ENCODE measurements around the gene GJD3.

GJD3 gene

GRCh38 chr17:40341808-40342503 lies 22.6 kb downstream of the GJD3 start:
- Mint-ChIP-seq H3K4me3 (peak overlapping the region; percentile 71), H3K27ac (peak overlapping the region; percentile 88), H3K9me3 (no peaks in the 10 kb centered on the region), H3K4me1 (peaks cover 93% of the 10 kb centered on the region), H3K36me3 (peaks cover 92% of the 10 kb centered on the region)
- DNase-seq (ENCODE audit: low spot score in 2 of 2) (no peak), ATAC-seq (no peak)

GRCh38 chr17:40340880-40341807 lies 23.4 kb downstream of the GJD3 start:
- Mint-ChIP-seq H3K9me3 (no peaks in the 10 kb centered on the region), H3K4me1 (peaks cover 88% of the 10 kb centered on the region), H3K36me3 (peaks cover 92% of the 10 kb centered on the region), H3K27ac (peak overlapping the region; percentile 70), H3K4me3 (peak overlapping the region; percentile 71)
- ATAC-seq (peak; percentile 96), DNase-seq (ENCODE audit: low spot score in 2 of 2) (peak; percentile 72 to 90)

- Mint-ChIP-seq H3K27ac (peak overlapping the region; percentile 70), H3K4me1 (peaks cover 80% of the 10 kb centered on the region), H3K36me3 (peaks cover 92% of the 10 kb centered on the region), H3K9me3 (no peaks in the 10 kb centered on the region), H3K4me3 (peak overlapping the region; percentile 71)
- ATAC-seq: no peak
- no peak for DNase-seq (ENCODE audit: low spot score in 2 of 2)
Observed at GRCh38 chr17:40340327-40340726, 24.2 kb downstream of the GJD3 start.

GRCh38 chr17:40338941-40339649 lies 25.4 kb downstream of the GJD3 start:
- H3K4me3 Mint-ChIP-seq: no peak overlapping the region
- H3K27ac Mint-ChIP-seq: peak overlapping the region; percentile 6
- peaks cover 92% of the 10 kb centered on the region for H3K36me3 Mint-ChIP-seq
- H3K4me1 Mint-ChIP-seq: peaks cover 80% of the 10 kb centered on the region
- no peaks in the 10 kb centered on the region for H3K9me3 Mint-ChIP-seq
- DNase-seq (ENCODE audit: low spot score in 2 of 2) (no peak), ATAC-seq (no peak)

- Mint-ChIP-seq H3K27ac (peak overlapping the region; percentile 6), H3K4me3 (peak overlapping the region; percentile 13), H3K4me1 (peaks cover 80% of the 10 kb centered on the region), H3K36me3 (peaks cover 92% of the 10 kb centered on the region), H3K9me3 (no peaks in the 10 kb centered on the region)
- DNase-seq (ENCODE audit: low spot score in 2 of 2): no peak
- peak; percentile 17 for ATAC-seq
Observed at GRCh38 chr17:40338058-40338457, 26.5 kb downstream of the GJD3 start.

GRCh38 chr17:40337351-40337750 lies 27.2 kb downstream of the GJD3 start:
- Mint-ChIP-seq H3K4me3 (peak overlapping the region; percentile 13), H3K9me3 (no peaks in the 10 kb centered on the region), H3K27ac (peak overlapping the region; percentile 6), H3K4me1 (peaks cover 80% of the 10 kb centered on the region), H3K36me3 (peaks cover 92% of the 10 kb centered on the region)
- ATAC-seq (no peak), DNase-seq (ENCODE audit: low spot score in 2 of 2) (no peak)

- DNase-seq (ENCODE audit: low spot score in 2 of 2): no peak
- no peak overlapping the region for H3K4me3 Mint-ChIP-seq
- no peak for ATAC-seq
- no peak overlapping the region for H3K27ac Mint-ChIP-seq
- H3K9me3 Mint-ChIP-seq: no peaks in the 10 kb centered on the region
- H3K4me1 Mint-ChIP-seq: peaks cover 82% of the 10 kb centered on the region
- H3K36me3 Mint-ChIP-seq: peaks cover 97% of the 10 kb centered on the region
Observed at GRCh38 chr17:40335620-40336019, 28.9 kb downstream of the GJD3 start.

GRCh38 chr17:40333781-40334448 lies 30.6 kb downstream of the GJD3 start:
- Mint-ChIP-seq H3K4me3 (no peak overlapping the region), H3K9me3 (no peaks in the 10 kb centered on the region), H3K4me1 (peaks cover 81% of the 10 kb centered on the region), H3K27ac (peak overlapping the region; percentile 91), H3K36me3 (peaks cover 91% of the 10 kb centered on the region)
- ATAC-seq: no peak
- no peak for DNase-seq (ENCODE audit: low spot score in 2 of 2)

- H3K27ac Mint-ChIP-seq: peak overlapping the region; percentile 91
- H3K4me3 Mint-ChIP-seq: peak overlapping the region; percentile 54
- H3K4me1 Mint-ChIP-seq: peaks cover 84% of the 10 kb centered on the region
- no peaks in the 10 kb centered on the region for H3K9me3 Mint-ChIP-seq
- ATAC-seq (no peak), DNase-seq (ENCODE audit: low spot score in 2 of 2) (no peak)
- H3K36me3 Mint-ChIP-seq: peaks cover 90% of the 10 kb centered on the region
Observed at GRCh38 chr17:40331743-40332641, 32.5 kb downstream of the GJD3 start.

GRCh38 chr17:40330850-40331470 lies 33.6 kb downstream of the GJD3 start:
- Mint-ChIP-seq H3K4me3 (peak overlapping the region; percentile 54), H3K4me1 (peaks cover 90% of the 10 kb centered on the region), H3K9me3 (no peaks in the 10 kb centered on the region), H3K36me3 (peaks cover 87% of the 10 kb centered on the region), H3K27ac (peak overlapping the region; percentile 50)
- no peak for DNase-seq (ENCODE audit: low spot score in 2 of 2)
- no peak for ATAC-seq

GRCh38 chr17:40329839-40330794 lies 34.4 kb downstream of the GJD3 start:
- Mint-ChIP-seq H3K36me3 (peaks cover 87% of the 10 kb centered on the region), H3K27ac (peak overlapping the region; percentile 50), H3K4me3 (peak overlapping the region; percentile 54), H3K9me3 (no peaks in the 10 kb centered on the region), H3K4me1 (peaks cover 96% of the 10 kb centered on the region)
- DNase-seq (ENCODE audit: low spot score in 2 of 2): no peak
- peak; percentile 25 for ATAC-seq

GRCh38 chr17:40328386-40328766 lies 36.2 kb downstream of the GJD3 start:
- Mint-ChIP-seq H3K4me1 (peaks cover 92% of the 10 kb centered on the region), H3K27ac (peak overlapping the region; percentile 50), H3K36me3 (peaks cover 82% of the 10 kb centered on the region), H3K4me3 (peak overlapping the region; percentile 90), H3K9me3 (no peaks in the 10 kb centered on the region)
- DNase-seq (ENCODE audit: low spot score in 2 of 2) (no peak), ATAC-seq (no peak)
